Mesothelial cell of epicardium (in vitro differentiated cells): ENCODE data around the gene AATK. TPM values are rescaled to one million over a fixed set of nuclear protein-coding genes. Genes with fewer than 3 reads are reported as not detected.

Experiments
- DNase-seq, 2 experiments: peaks; one replicate each; pipeline ENCODE4 v3.0.0; 2021; ENCODE audit warnings: low spot score in 2 of 2; ENCODE audit not compliant: unreplicated experiment in 2 of 2
- H3K27ac Mint-ChIP-seq: 2 replicates; pipeline ENCODE4 v1.8.0; 2021; ENCODE audit warnings: mixed read lengths
- H3K27me3 Mint-ChIP-seq: 2 replicates; pipeline ENCODE4 v1.8.0; 2021; ENCODE audit warnings: low read depth, mixed read lengths
- H3K36me3 Mint-ChIP-seq: 2 replicates; pipeline ENCODE4 v1.8.0; 2021; ENCODE audit warnings: mixed read lengths
- H3K4me1 Mint-ChIP-seq: 2 replicates; pipeline ENCODE4 v1.8.0; 2021; ENCODE audit warnings: mixed read lengths
- H3K4me3 Mint-ChIP-seq: 2 replicates; pipeline ENCODE4 v1.8.0; 2021; ENCODE audit warnings: mild to moderate bottlenecking, moderate library complexity, mixed read lengths
- H3K9me3 Mint-ChIP-seq: 2 replicates; pipeline ENCODE4 v1.8.0; 2021; ENCODE audit warnings: mixed read lengths
- total RNA-seq: library from RNA; stranded (reverse); gene quantifications from 3 replicates; pipeline ENCODE4 v1.2.1, GENCODE V29; 2021
- TF ChIP-seq, protein P1 (sequence below): fragments of 200-600 bp; sonication (generic); IDR thresholded peaks from one replicate; pipeline ENCODE4 v1.5.0; 2021; ENCODE audit warnings: antibody characterized with exemption; ENCODE audit not compliant: unreplicated experiment

The AATK gene
- total RNA-seq, 1 donor from 2014 or later: 17.3 TPM

DNA sequence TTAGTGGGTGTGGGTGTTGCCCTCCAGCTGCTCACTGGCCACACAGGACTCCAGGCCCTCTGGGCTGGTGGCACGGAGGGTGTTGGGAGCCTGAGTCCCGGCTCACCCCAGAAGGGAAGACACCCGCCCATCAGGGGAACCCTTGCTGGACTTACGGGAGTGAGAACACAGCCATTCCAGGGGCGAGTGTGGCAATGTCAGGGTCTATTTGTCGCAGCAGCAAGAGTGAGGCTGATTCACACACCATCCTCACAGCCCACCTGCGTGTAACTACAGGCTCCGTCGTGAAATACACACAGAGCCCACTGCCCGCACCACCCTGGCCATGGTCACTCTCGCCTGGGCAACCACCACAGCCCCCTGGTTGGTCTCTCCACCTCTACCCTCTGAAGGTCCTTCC is 17.8 kb upstream of the AATK start:
- no peaks in the 10 kb centered on the region for H3K4me1 Mint-ChIP-seq
- TF ChIP-seq, protein P1, sequence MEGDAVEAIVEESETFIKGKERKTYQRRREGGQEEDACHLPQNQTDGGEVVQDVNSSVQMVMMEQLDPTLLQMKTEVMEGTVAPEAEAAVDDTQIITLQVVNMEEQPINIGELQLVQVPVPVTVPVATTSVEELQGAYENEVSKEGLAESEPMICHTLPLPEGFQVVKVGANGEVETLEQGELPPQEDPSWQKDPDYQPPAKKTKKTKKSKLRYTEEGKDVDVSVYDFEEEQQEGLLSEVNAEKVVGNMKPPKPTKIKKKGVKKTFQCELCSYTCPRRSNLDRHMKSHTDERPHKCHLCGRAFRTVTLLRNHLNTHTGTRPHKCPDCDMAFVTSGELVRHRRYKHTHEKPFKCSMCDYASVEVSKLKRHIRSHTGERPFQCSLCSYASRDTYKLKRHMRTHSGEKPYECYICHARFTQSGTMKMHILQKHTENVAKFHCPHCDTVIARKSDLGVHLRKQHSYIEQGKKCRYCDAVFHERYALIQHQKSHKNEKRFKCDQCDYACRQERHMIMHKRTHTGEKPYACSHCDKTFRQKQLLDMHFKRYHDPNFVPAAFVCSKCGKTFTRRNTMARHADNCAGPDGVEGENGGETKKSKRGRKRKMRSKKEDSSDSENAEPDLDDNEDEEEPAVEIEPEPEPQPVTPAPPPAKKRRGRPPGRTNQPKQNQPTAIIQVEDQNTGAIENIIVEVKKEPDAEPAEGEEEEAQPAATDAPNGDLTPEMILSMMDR: no peak
- H3K27ac Mint-ChIP-seq: no peak overlapping the region
- no peaks in the 10 kb centered on the region for H3K9me3 Mint-ChIP-seq
- no peak for DNase-seq
- H3K27me3 Mint-ChIP-seq: peaks cover 5% of the 10 kb centered on the region
- no peaks in the 10 kb centered on the region for H3K36me3 Mint-ChIP-seq
- H3K4me3 Mint-ChIP-seq: no peak overlapping the region

DNA sequence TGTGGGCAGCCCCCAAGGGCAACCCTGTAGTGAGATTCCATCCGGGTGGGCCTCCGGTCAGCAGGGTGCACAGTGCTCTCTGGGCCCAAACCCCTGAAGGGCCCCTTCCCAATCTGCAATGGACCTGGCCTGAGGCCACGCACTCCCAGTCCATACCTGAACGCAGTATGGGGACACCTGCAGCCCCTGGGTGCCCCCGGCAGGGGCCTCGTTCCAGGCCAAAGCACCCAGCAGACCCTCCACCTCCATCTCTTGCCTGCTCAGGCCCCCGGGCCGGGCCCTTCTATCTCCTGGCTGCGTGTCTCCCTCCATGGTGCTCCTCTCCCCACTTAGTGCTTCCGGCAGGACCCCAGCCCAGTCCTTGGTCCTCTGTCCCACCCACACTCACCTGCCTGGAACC is 17.3 kb upstream of the AATK start:
- H3K4me1 Mint-ChIP-seq: no peaks in the 10 kb centered on the region
- TF ChIP-seq, protein P1: no peak
- no peaks in the 10 kb centered on the region for H3K9me3 Mint-ChIP-seq
- H3K4me3 Mint-ChIP-seq: no peak overlapping the region
- no peaks in the 10 kb centered on the region for H3K36me3 Mint-ChIP-seq
- no peak for DNase-seq
- H3K27ac Mint-ChIP-seq: no peak overlapping the region
- peaks cover 5% of the 10 kb centered on the region for H3K27me3 Mint-ChIP-seq

DNA sequence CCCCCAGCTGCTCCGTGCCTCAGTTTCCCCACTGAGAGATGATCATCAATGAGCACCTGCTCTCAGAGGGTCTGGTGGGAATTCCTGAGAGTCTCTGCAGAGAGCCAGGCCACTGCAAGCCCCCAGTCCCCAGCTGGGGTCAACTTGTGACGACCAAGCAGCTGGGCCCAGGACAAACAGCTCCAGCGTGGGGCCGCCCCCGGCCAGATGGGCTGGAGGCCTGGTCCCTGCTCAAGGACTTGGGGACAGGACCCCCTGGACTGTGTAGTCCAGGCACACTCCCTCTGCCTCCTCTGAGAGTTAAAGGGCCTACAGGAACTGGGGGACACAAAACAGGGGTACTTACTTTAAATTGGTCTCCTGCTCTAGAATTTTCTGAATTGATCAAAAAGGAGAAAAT is 16.6 kb upstream of the AATK start:
- no peaks in the 10 kb centered on the region for H3K4me1 Mint-ChIP-seq

GRCh38 chr17:81181811-81182185 is 15.8 kb upstream of the AATK start:
- H3K4me3 Mint-ChIP-seq: no peak overlapping the region
- H3K36me3 Mint-ChIP-seq: no peaks in the 10 kb centered on the region
- no peaks in the 10 kb centered on the region for H3K9me3 Mint-ChIP-seq
- TF ChIP-seq, protein P1: no peak
- no peaks in the 10 kb centered on the region for H3K4me1 Mint-ChIP-seq
- H3K27me3 Mint-ChIP-seq: peaks cover 5% of the 10 kb centered on the region
- no peak for DNase-seq
- no peak overlapping the region for H3K27ac Mint-ChIP-seq

More for the DNA sequence above, 16.6 kb upstream of the AATK start:
- H3K27me3 Mint-ChIP-seq: peaks cover 5% of the 10 kb centered on the region
- no peaks in the 10 kb centered on the region for H3K9me3 Mint-ChIP-seq
- no peak for DNase-seq
- H3K36me3 Mint-ChIP-seq: no peaks in the 10 kb centered on the region
- no peak overlapping the region for H3K27ac Mint-ChIP-seq
- TF ChIP-seq, protein P1: no peak
- H3K4me3 Mint-ChIP-seq: no peak overlapping the region

GRCh38 chr17:81180836-81181810 is 15.1 kb upstream of the AATK start:
- no peaks in the 10 kb centered on the region for H3K4me1 Mint-ChIP-seq
- H3K4me3 Mint-ChIP-seq: no peak overlapping the region
- no peak overlapping the region for H3K27ac Mint-ChIP-seq
- DNase-seq: no peak
- peaks cover 5% of the 10 kb centered on the region for H3K27me3 Mint-ChIP-seq
- peaks cover 2% of the 10 kb centered on the region for H3K36me3 Mint-ChIP-seq
- H3K9me3 Mint-ChIP-seq: no peaks in the 10 kb centered on the region
- TF ChIP-seq, protein P1: no peak
